ENCODE measurements around the gene CNTF.
A peak's percentile ranks its signal among the peaks of the same experiment; 100 is the strongest.

GRCh38 chr11:58576887-58577471 lies 45.5 kb upstream of the CNTF start:
- TF ChIP-seq CTCF (IDR thresholded peaks at IDR 0.05): peak in 3 of 6 experiments; percentile 23 to 35 (median 27)
- no peak for TF ChIP-seq POLR2A (IDR thresholded peaks at IDR 0.05)
- TF ChIP-seq POLR2AphosphoS5 (IDR thresholded peaks at IDR 0.05): no peak
